AG04449 (cell line): ENCODE data around the gene MAN1A1.

Experiments
- CTCF ChIA-PET: fragments of 350-600 bp; formaldehyde crosslinking; extraction: SDS; loops from one replicate; lab custom pipeline; 2021; ENCODE audit warnings: antibody characterized with exemption; lab: Yijun Ruan, JAX
- POLR2A ChIA-PET: fragments of 400-600, 350-600 bp; formaldehyde crosslinking; extraction: SDS; loops from one replicate; lab custom pipeline; 2020; ENCODE audit warnings: antibody characterized with exemption, inconsistent platforms; lab: Yijun Ruan, JAX
- DNase-seq: peaks from one replicate; pipeline ENCODE4 v3.0.0-alpha.2; 2010; ENCODE audit warnings: low read depth, low spot score
- H3K4me3 ChIP-seq: 2 replicates; pipeline ENCODE4 v1.5.1; 2011; ENCODE audit warnings: low read depth, mild to moderate bottlenecking, control low read depth, low read length
- TF ChIP-seq, protein P1 (sequence below): IDR thresholded peaks from one replicate; pipeline ENCODE4 v1.5.1; 2011; ENCODE audit warnings: mild to moderate bottlenecking, moderate library complexity, low read length, control low read depth, inconsistent platforms; ENCODE audit not compliant: insufficient read depth; ENCODE audit errors: missing control alignments

The MAN1A1 gene

DNA sequence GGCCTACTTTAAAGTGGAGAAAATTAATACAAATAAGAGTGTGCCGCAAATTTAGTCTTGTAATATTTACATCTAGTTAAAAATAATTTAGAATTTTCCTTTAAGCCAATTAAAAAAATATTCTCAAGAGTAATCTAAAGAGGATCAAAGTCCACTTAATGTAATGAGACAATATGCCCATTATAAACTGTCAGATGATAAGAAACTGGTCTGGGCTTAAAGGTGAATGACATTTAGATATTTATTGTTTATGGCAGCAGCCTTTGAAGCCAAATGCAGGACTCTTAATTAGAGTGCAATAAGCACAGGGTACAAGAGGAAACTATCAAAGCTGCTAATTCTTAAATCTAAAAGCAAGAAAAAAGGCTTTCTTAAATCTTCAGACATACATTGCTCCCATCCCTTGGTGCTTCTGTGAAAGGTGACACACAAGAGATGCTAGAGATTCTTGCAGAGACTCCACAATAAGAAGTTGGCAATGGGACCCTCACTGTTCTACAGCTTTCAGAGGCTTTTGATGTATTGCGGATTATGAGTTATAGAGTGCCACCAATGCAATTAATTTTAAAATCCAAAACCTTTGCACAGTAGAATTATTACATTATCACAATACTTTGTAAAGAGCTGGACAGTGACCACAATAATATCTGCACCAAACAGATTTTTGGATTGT, 116.1 kb downstream of the MAN1A1 start:
- no peak overlapping the region for H3K4me3 ChIP-seq
- ChIA-PET CTCF (no interaction called here), POLR2A (no interaction called here)
- DNase-seq: no peak
- TF ChIP-seq, protein P1, sequence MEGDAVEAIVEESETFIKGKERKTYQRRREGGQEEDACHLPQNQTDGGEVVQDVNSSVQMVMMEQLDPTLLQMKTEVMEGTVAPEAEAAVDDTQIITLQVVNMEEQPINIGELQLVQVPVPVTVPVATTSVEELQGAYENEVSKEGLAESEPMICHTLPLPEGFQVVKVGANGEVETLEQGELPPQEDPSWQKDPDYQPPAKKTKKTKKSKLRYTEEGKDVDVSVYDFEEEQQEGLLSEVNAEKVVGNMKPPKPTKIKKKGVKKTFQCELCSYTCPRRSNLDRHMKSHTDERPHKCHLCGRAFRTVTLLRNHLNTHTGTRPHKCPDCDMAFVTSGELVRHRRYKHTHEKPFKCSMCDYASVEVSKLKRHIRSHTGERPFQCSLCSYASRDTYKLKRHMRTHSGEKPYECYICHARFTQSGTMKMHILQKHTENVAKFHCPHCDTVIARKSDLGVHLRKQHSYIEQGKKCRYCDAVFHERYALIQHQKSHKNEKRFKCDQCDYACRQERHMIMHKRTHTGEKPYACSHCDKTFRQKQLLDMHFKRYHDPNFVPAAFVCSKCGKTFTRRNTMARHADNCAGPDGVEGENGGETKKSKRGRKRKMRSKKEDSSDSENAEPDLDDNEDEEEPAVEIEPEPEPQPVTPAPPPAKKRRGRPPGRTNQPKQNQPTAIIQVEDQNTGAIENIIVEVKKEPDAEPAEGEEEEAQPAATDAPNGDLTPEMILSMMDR: no peak

- ChIA-PET POLR2A (no interaction called here), CTCF (no interaction called here)
- TF ChIP-seq, protein P1: no peak
- H3K4me3 ChIP-seq: no peak overlapping the region
- no peak for DNase-seq
These were observed 118.2 kb downstream of the MAN1A1 start for GRCh38 chr6:119231394-119231793.

DNA sequence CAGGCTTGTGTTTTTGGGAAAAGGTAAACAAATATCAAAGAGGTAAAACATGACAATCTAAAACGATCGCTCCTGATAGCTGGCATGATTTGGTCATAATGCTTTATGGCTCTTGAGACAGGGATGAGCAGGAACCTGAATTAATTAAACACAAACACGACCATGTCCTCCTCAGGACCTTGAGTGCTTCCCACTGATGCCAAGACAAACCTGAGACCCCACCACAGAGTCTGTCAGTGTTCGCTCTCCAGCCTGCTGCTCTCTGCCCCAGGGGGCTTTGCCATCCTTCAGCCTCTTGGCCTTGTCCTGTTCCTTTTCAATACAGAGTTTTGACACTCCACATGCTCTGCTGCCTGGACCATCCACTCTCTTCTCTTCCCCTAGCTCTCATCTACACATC, 119.4 kb downstream of the MAN1A1 start:
- POLR2A ChIA-PET: no interaction called here
- H3K4me3 ChIP-seq: no peak overlapping the region
- no peak for DNase-seq
- CTCF ChIA-PET: no interaction called here
- TF ChIP-seq, protein P1: no peak

DNA sequence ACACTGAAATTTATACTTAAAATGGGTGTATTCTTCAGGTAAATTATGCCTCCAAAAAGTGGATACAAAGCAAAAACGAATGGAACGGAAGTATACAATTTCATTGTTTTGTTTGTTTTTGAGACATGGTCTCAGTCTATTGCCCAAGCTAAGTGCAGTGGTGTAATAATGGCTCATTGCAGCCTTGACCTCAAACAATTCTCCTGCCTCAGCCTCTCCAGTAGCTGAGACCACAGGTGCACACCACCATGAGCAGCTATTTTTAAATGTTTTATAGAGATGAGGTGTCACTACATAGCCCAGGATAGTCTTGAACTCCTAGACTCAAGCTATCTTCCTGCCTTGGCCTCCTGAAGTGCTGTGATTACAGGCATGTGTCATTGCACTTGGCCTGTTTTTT, 122.2 kb downstream of the MAN1A1 start:
- no peak overlapping the region for H3K4me3 ChIP-seq
- TF ChIP-seq, protein P1: no peak
- POLR2A ChIA-PET: no interaction called here
- CTCF ChIA-PET: no interaction called here
- no peak for DNase-seq

DNA sequence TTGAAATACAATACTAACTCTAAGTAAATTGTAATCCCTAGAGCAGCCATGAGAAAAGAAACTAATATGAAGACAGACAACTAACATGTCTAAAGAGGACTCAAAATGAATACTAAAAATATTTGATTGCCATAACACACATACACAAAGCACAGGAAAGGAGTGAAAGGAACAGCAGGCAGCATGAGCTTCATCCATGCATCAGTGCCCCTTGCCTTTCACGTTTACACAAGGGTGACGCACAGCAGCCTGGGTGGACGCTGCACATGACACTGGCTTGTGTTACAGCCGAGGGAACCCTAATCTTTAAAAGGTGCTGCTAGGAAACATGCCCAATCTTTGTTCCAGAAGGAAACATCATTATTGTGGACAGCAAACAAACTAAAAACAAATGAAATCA, 123.5 kb downstream of the MAN1A1 start:
- no peak overlapping the region for H3K4me3 ChIP-seq
- TF ChIP-seq, protein P1: no peak
- no peak for DNase-seq
- ChIA-PET POLR2A (no interaction called here), CTCF (no interaction called here)

- TF ChIP-seq, protein P1: no peak
- ChIA-PET CTCF (interaction anchor here (1.2 kb wide), 1 partner anchor 95 kb away, joined by 3 read pairs; no protein-coding TSS in a partner anchor), POLR2A (no interaction called here)
- H3K4me3 ChIP-seq: no peak overlapping the region
- DNase-seq: no peak
These were observed 125.4 kb downstream of the MAN1A1 start for GRCh38 chr6:119224095-119224701.
